D721Med (cell line): ENCODE results near the gene TAL2.
"Not testable (repeated sequence)": the region's sequence is repeated elsewhere in the genome, so short reads cannot be mapped to it uniquely, and the experiment has no call there.

Experiments used
- DNase-seq: peaks from one replicate; pipeline ENCODE4 v3.0.0; 2011; ENCODE audit warnings: low spot score; ENCODE audit not compliant: insufficient read length
- FAIRE-seq: peaks from 2 replicates; lab custom pipeline; 2011; peaks lifted over from hg19 to GRCh38; lab: Jason Lieb, UNC
- TF ChIP-seq, protein P1 (sequence below): IDR thresholded peaks from 2 replicates; pipeline ENCODE4 v1.5.1; 2012; ENCODE audit warnings: mild to moderate bottlenecking, control low read depth; ENCODE audit not compliant: insufficient read depth; ENCODE audit errors: missing control alignments

The TAL2 gene

DNA sequence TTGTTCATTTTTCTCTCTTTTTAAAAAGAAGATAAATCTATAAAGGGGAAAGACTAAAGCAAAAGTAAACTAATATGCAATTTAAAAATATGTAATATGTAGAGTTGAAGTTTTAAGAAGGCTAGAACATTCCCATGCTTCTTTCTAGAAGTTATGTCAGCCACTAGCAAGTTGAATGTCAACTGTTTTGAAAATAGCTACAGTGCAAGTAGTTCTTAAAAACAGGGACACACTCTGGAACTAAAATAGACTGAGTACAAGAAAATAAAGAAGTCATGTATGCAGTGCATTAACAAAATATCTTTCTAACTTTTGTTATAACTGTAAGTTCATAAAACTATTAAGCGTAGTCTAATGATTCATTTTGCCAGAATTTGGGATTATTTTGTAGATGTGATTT lies 40.0 kb downstream of the TAL2 start:
- FAIRE-seq (no peak), DNase-seq (no peak)
- TF ChIP-seq, protein P1, sequence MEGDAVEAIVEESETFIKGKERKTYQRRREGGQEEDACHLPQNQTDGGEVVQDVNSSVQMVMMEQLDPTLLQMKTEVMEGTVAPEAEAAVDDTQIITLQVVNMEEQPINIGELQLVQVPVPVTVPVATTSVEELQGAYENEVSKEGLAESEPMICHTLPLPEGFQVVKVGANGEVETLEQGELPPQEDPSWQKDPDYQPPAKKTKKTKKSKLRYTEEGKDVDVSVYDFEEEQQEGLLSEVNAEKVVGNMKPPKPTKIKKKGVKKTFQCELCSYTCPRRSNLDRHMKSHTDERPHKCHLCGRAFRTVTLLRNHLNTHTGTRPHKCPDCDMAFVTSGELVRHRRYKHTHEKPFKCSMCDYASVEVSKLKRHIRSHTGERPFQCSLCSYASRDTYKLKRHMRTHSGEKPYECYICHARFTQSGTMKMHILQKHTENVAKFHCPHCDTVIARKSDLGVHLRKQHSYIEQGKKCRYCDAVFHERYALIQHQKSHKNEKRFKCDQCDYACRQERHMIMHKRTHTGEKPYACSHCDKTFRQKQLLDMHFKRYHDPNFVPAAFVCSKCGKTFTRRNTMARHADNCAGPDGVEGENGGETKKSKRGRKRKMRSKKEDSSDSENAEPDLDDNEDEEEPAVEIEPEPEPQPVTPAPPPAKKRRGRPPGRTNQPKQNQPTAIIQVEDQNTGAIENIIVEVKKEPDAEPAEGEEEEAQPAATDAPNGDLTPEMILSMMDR: no peak

GRCh38 chr9:105703638-105704037 lies 41.4 kb downstream of the TAL2 start:
- DNase-seq, FAIRE-seq: not testable (repeated sequence)

DNA sequence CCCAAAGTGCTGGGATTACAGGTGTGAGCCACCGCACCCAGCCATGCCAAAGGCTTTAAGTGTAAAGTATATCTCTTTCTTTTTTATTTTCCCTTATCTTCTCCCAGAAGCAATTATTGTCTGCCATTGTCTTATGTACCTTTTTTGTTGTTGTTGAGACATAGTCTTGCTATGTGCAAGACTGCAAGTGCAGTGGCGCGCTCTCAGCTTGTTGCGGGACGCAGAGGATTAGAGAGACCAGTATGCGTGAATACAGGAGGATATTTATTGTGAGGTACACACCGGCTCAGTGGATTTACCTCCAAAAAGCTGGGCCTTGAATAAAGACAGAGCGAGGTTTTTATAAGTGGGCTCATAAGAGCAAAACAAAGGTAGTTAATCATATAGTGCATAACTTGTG lies 43.9 kb downstream of the TAL2 start:
- TF ChIP-seq, protein P1: no peak
- DNase-seq (no peak), FAIRE-seq (no peak)

DNA sequence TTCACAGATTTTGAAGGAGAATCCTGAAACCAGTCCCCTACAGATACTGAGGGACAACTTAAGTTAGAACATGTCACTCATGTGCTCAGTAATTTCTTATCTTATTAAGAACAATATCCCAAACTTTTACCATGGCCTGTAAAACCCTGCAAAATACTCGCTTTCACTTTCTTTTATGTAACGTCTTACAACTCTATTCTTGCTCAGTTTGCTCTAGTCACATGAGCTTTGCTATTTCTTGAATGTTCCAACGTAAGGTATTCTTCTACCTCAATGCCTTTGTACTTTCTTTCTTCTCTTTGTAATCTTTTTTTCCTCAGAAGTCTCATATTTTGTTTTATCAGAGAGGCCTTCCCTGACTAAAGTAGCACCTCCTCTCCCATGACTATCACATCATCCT lies 46.1 kb downstream of the TAL2 start:
- no peak for FAIRE-seq
- no peak for DNase-seq
- TF ChIP-seq, protein P1: no peak

DNA sequence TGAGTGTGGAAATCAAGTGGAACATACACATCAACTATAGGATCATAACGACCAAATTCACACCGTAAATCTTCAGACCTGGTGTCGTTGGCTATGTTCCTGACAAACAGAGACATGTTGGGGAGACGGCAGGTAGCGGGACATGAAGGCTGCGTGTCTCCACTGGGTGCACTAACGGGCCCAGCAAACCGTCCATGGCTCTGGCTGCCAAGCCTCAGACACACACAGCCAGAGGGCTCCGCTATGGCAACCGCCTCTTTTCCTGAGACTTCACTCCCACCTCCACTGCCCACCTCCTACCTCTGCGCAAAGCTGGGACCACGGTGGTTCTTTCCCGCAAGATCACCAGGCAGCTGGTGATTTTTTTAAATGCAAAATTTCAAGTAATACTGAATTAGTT lies 48.4 kb downstream of the TAL2 start:
- TF ChIP-seq, protein P1: no peak
- FAIRE-seq (no peak), DNase-seq (no peak)

GRCh38 chr9:105711867-105712266 lies 49.6 kb downstream of the TAL2 start:
- FAIRE-seq: no peak
- DNase-seq: no peak
- TF ChIP-seq, protein P1: no peak

- no peak for DNase-seq
- TF ChIP-seq, protein P1: no peak
- FAIRE-seq: no peak
These were observed 50.0 kb downstream of the TAL2 start for GRCh38 chr9:105712297-105712696.
